ENCODE results near the gene RAB18.

- TF ChIP-seq CTCF (IDR thresholded peaks at IDR 0.05; ENCODE audit: insufficient read depth, low read depth, low read length) = no peak
- TF ChIP-seq EZH2 (IDR thresholded peaks at IDR 0.05; ENCODE audit: insufficient read depth, low read length) = no peak
These were observed 33.2 kb upstream of the RAB18 start for GRCh38 chr10:27470885-27471284.

All from astrocyte (in vitro differentiated cells and primary cell).